Activated CD8-positive, alpha-beta memory T cell treated with anti-CD3 and anti-CD28 coated beads, Interleukin-2, amount 10 ng/mL, durations not matched to agents 7 days and 5 days (primary cell): ENCODE data around the gene DLG2. TPM values are rescaled to one million over a fixed set of nuclear protein-coding genes. Genes with fewer than 3 reads are reported as not detected.
"Not testable (repeated sequence)": the region's sequence is repeated elsewhere in the genome, so short reads cannot be mapped to it uniquely, and the experiment has no call there.

ENCODE experiments used
- ATAC-seq: fragments of 150-1000 bp; cut with Tn5 transposase; one replicate; pipeline ENCODE4 v1.10.0; 2021; ENCODE audit warnings: moderate library complexity
- CTCF ChIA-PET: fragments of 350-600 bp; sonication (Branson Sonifier 250); formaldehyde crosslinking; loops from one replicate; lab custom pipeline; 2021; ENCODE audit warnings: antibody characterized with exemption; lab: Charles Lee
- DNase-seq: peaks from one replicate; pipeline ENCODE4 v3.0.0-alpha.2; 2020
- H3K27ac Mint-ChIP-seq: one replicate; pipeline ENCODE4 v1.8.0; 2021; ENCODE audit warnings: mild to moderate bottlenecking, mixed read lengths
- H3K27me3 Mint-ChIP-seq: one replicate; pipeline ENCODE4 v1.8.0; 2021; ENCODE audit warnings: mixed read lengths
- H3K36me3 Mint-ChIP-seq: one replicate; pipeline ENCODE4 v1.8.0; 2021; ENCODE audit warnings: mild to moderate bottlenecking, mixed read lengths
- H3K4me1 Mint-ChIP-seq: one replicate; pipeline ENCODE4 v1.8.0; 2021; ENCODE audit warnings: mixed read lengths
- H3K4me3 Mint-ChIP-seq: one replicate; pipeline ENCODE4 v1.8.0; 2021; ENCODE audit warnings: mild to moderate bottlenecking, moderate library complexity, mixed read lengths
- H3K9me3 Mint-ChIP-seq: one replicate; pipeline ENCODE4 v1.8.0; 2022; ENCODE audit warnings: low read depth, mixed read lengths
- total RNA-seq, 2 experiments: library from RNA; stranded (reverse); gene quantifications; one replicate each; pipeline ENCODE4 v1.2.3, GENCODE V29; 2021

DLG2 gene
- total RNA-seq, 2 experiments from 2014 or later, result 1.4 to 2.1 TPM

GRCh38 chr11:83422641-83423040 is 2204.5 kb downstream of the DLG2 start:
- DNase-seq, H3K27ac Mint-ChIP-seq, H3K27me3 Mint-ChIP-seq, ATAC-seq, H3K36me3 Mint-ChIP-seq, H3K4me1 Mint-ChIP-seq, CTCF ChIA-PET, H3K4me3 Mint-ChIP-seq: not testable (repeated sequence)
- H3K9me3 Mint-ChIP-seq, result peaks cover 10% of the 10 kb centered on the region

- peaks cover under 1% of the 10 kb centered on the region for H3K27me3 Mint-ChIP-seq
- no peak overlapping the region for H3K27ac Mint-ChIP-seq
- CTCF ChIA-PET, result no interaction called here
Observed at GRCh38 chr11:83410605-83411565, 2216.3 kb downstream of the DLG2 start.

GRCh38 chr11:83409891-83410290 is 2217.3 kb downstream of the DLG2 start:
- Mint-ChIP-seq H3K4me3 (no peak overlapping the region), H3K9me3 (no peaks in the 10 kb centered on the region), H3K27ac (no peak overlapping the region), H3K27me3 (no peaks in the 10 kb centered on the region), H3K4me1 (no peaks in the 10 kb centered on the region), H3K36me3 (no peaks in the 10 kb centered on the region)
- DNase-seq (no peak), ATAC-seq (no peak)
- CTCF ChIA-PET, result no interaction called here

More at GRCh38 chr11:83410605-83411565, 2216.3 kb downstream of the DLG2 start:
- Mint-ChIP-seq H3K36me3 (no peaks in the 10 kb centered on the region), H3K4me1 (no peaks in the 10 kb centered on the region), H3K9me3 (no peaks in the 10 kb centered on the region), H3K4me3 (no peak overlapping the region)
- DNase-seq, result no peak
- ATAC-seq, result no peak

GRCh38 chr11:83409476-83409875 is 2217.7 kb downstream of the DLG2 start:
- ATAC-seq, result no peak
- H3K4me3 Mint-ChIP-seq, result no peak overlapping the region
- CTCF ChIA-PET, result no interaction called here

GRCh38 chr11:83408946-83409345 is 2218.2 kb downstream of the DLG2 start:
- ATAC-seq (no peak), DNase-seq (no peak)
- Mint-ChIP-seq H3K4me1 (no peaks in the 10 kb centered on the region), H3K27me3 (no peaks in the 10 kb centered on the region), H3K4me3 (no peak overlapping the region), H3K9me3 (no peaks in the 10 kb centered on the region), H3K36me3 (no peaks in the 10 kb centered on the region), H3K27ac (no peak overlapping the region)
- CTCF ChIA-PET, result no interaction called here

More at GRCh38 chr11:83409476-83409875, 2217.7 kb downstream of the DLG2 start:
- H3K4me1 Mint-ChIP-seq, result no peaks in the 10 kb centered on the region
- no peak for DNase-seq
- H3K27me3 Mint-ChIP-seq, result no peaks in the 10 kb centered on the region
- H3K36me3 Mint-ChIP-seq, result no peaks in the 10 kb centered on the region
- no peaks in the 10 kb centered on the region for H3K9me3 Mint-ChIP-seq
- no peak overlapping the region for H3K27ac Mint-ChIP-seq

Other genes with a start within 250 kb of the DLG2 start
- 10 to 100 TPM; 49.3 to 63.1 TPM for gene TMEM126B, start 1.2 kb upstream of the DLG2 start, total RNA-seq
- gene TMEM126A, start 20.6 kb upstream of the DLG2 start, total RNA-seq, result 10 to 100 TPM; 28.4 to 39.0 TPM
- gene CREBZF, start 37.8 kb upstream of the DLG2 start, total RNA-seq, result 10 to 100 TPM; 61.0 to 72.3 TPM
- gene CCDC89, start 58.9 kb upstream of the DLG2 start, total RNA-seq, result under 1 TPM; 0.73 to 0.76 TPM
- 10 to 100 TPM; 73.7 to 78.0 TPM for gene SYTL2, start 183.8 kb upstream of the DLG2 start, total RNA-seq
- gene CCDC83, start 228.0 kb upstream of the DLG2 start, total RNA-seq, result not detected